Endodermal cell (in vitro differentiated cells): ENCODE results near the gene FARP1. TPM values are rescaled to one million over a fixed set of nuclear protein-coding genes. Genes with fewer than 3 reads are reported as not detected.

Experiments used
- DNase-seq: peaks from one replicate; pipeline ENCODE4 v3.0.0-alpha.2; 2017
- H3K27ac ChIP-seq: 2 replicates; pipeline ENCODE4 v1.5.1; 2013; ENCODE audit warnings: mild to moderate bottlenecking, low read depth, low read length, moderate library complexity
- H3K27me3 ChIP-seq: 2 replicates; pipeline ENCODE4 v1.6.1; 2013; ENCODE audit warnings: mild to moderate bottlenecking, low read length, moderate library complexity; ENCODE audit not compliant: insufficient read depth, control insufficient read depth, poor library complexity, severe bottlenecking
- H3K36me3 ChIP-seq: 2 replicates; pipeline ENCODE4 v1.7.0; 2013; ENCODE audit warnings: mild to moderate bottlenecking, low read length, moderate library complexity; ENCODE audit not compliant: control insufficient read depth, insufficient read depth
- H3K4me1 ChIP-seq: one replicate; pipeline ENCODE4 v1.7.0; 2013; ENCODE audit warnings: low read length; ENCODE audit not compliant: control insufficient read depth, insufficient read depth
- H3K4me3 ChIP-seq: 2 replicates; pipeline ENCODE4 v1.5.1; 2013; ENCODE audit warnings: mild to moderate bottlenecking, low read length, moderate library complexity
- H3K9ac ChIP-seq: 2 replicates; pipeline ENCODE4 v1.6.1; 2013; ENCODE audit warnings: mild to moderate bottlenecking, low read length, moderate library complexity; ENCODE audit not compliant: poor library complexity, severe bottlenecking; ENCODE audit errors: extremely low read depth
- H3K9me3 ChIP-seq: 2 replicates; pipeline ENCODE4 v1.6.1; 2013; ENCODE audit warnings: mild to moderate bottlenecking, low read length, moderate library complexity; ENCODE audit not compliant: control insufficient read depth
- H3K27ac Mint-ChIP-seq: 2 replicates; pipeline ENCODE4 v1.8.0; 2020; ENCODE audit warnings: mixed read lengths
- H3K27me3 Mint-ChIP-seq: 2 replicates; pipeline ENCODE4 v1.8.0; 2021; ENCODE audit warnings: mild to moderate bottlenecking, mixed read lengths; ENCODE audit not compliant: insufficient read depth
- H3K36me3 Mint-ChIP-seq: 2 replicates; pipeline ENCODE4 v1.8.0; 2020; ENCODE audit warnings: low read depth, mixed read lengths
- H3K4me1 Mint-ChIP-seq: 2 replicates; pipeline ENCODE4 v1.8.0; 2020; ENCODE audit warnings: mixed read lengths
- H3K4me3 Mint-ChIP-seq: 2 replicates; pipeline ENCODE4 v1.8.0; 2020; ENCODE audit warnings: mild to moderate bottlenecking, moderate library complexity, mixed read lengths
- H3K9me3 Mint-ChIP-seq: 2 replicates; pipeline ENCODE4 v1.8.0; 2020; ENCODE audit warnings: mild to moderate bottlenecking, mixed read lengths
- whole genome bisulfite sequencing, 2 experiments: methylation state at CpG; one replicate each; pipeline versions ENCODE4 v1.1.5 to v1.1.7; 2013; ENCODE audit warnings: missing lambda C conversion rate in 2 of 2, mixed read lengths in 1 of 2; ENCODE audit not compliant: insufficient coverage in 1 of 2, insufficient read length in 1 of 2; 5-methylcytosine and 5-hydroxymethylcytosine counted together
- total RNA-seq, 2 donors: library from RNA; stranded (reverse); fragmentation: NEBNext Ultra II Directional in 1 of 2; extraction: Animal tissue kit (Norgen Biotek cat#: 25700) in 1 of 2; gene quantifications; 2 replicates in 1 of 2; 3 replicates in 1 of 2; pipeline ENCODE4 v1.2.1, GENCODE V29; 2021
- TF ChIP-seq, protein P1 (sequence below): fragments of 200-600 bp; sonication (generic); conservative IDR thresholded peaks from 2 replicates; pipeline ENCODE4 v1.5.0; 2021; ENCODE audit warnings: antibody characterized with exemption, mild to moderate bottlenecking

FARP1 gene
- total RNA-seq, 2 donors from 2014 or later, result 237 to 319 TPM

DNA sequence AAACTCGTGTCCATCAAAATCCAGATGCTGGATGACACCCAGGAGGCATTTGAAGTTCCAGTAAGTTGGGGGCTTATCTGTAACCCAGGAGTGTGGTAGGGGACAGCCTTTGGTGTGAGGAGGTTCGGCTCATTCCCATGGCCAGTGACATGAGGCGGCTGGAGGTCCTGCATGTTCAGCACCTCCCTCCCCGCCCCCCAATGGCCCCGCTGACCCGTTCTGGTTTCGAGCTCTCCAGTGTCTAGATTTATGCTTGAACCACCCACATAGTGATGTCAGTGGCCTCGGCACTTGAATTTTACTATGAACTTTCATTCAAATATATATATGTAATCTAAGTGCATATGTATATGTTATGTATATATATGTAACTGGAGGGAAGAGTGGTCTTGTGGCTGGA lies 70.5 kb downstream of the FARP1 start:
- no peak for DNase-seq
- Mint-ChIP-seq H3K4me1 (peaks cover 15% of the 10 kb centered on the region), H3K36me3 (peaks cover 76% of the 10 kb centered on the region), H3K9me3 (peaks cover 25% of the 10 kb centered on the region), H3K27ac (no peak overlapping the region), H3K4me3 (no peak overlapping the region), H3K27me3 (no peaks in the 10 kb centered on the region)
- H3K9me3 ChIP-seq, result peaks cover 16% of the 10 kb centered on the region
- no peaks in the 10 kb centered on the region for H3K4me1 ChIP-seq
- peaks cover 83% of the 10 kb centered on the region for H3K36me3 ChIP-seq
- no peak overlapping the region for H3K4me3 ChIP-seq
- TF ChIP-seq, protein P1, sequence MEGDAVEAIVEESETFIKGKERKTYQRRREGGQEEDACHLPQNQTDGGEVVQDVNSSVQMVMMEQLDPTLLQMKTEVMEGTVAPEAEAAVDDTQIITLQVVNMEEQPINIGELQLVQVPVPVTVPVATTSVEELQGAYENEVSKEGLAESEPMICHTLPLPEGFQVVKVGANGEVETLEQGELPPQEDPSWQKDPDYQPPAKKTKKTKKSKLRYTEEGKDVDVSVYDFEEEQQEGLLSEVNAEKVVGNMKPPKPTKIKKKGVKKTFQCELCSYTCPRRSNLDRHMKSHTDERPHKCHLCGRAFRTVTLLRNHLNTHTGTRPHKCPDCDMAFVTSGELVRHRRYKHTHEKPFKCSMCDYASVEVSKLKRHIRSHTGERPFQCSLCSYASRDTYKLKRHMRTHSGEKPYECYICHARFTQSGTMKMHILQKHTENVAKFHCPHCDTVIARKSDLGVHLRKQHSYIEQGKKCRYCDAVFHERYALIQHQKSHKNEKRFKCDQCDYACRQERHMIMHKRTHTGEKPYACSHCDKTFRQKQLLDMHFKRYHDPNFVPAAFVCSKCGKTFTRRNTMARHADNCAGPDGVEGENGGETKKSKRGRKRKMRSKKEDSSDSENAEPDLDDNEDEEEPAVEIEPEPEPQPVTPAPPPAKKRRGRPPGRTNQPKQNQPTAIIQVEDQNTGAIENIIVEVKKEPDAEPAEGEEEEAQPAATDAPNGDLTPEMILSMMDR, result no peak
- no peak overlapping the region for H3K9ac ChIP-seq
- WGBS, 2 experiments, result 91 to 95% methylated on average over 7 of the region's 8 CpGs
- H3K27me3 ChIP-seq, result no peaks in the 10 kb centered on the region
- H3K27ac ChIP-seq, result no peak overlapping the region

DNA sequence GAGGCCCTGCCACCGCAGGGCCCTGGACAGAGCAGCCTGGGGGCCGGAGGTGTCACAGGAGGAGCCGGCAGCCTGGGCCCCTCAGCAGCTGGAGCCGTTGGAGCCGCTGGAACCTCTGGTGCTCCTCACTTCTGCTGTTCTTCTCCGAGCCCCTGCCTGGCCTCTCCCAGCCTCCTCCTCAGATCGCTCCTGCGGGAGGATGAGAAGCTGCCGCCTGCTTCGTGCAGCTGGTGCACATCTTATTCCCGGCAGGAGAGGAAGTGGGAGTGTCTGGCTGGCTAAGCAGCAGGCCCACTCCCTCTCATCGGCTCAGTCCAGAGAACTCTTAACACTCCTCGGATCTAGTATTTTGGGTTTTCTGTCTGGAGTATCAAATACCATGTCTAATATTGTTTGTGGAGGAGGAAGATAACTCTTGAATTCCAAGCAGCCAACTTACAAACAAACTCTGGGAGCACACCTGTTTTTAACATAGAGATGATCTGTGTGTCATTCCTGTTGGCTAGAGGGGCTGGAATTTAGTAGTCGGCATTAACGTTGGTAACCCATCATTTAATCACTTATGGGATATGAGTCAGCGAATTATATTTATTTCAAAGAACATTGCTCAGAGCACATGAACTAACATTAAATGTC lies 71.2 kb downstream of the FARP1 start:
- Histone ChIP-seq H3K9ac (no peak overlapping the region), H3K4me3 (no peak overlapping the region), H3K4me1 (no peaks in the 10 kb centered on the region), H3K9me3 (peaks cover 11% of the 10 kb centered on the region), H3K36me3 (peaks cover 86% of the 10 kb centered on the region), H3K27ac (no peak overlapping the region), H3K27me3 (no peaks in the 10 kb centered on the region)
- H3K27me3 Mint-ChIP-seq, result no peaks in the 10 kb centered on the region
- TF ChIP-seq, protein P1, result no peak
- H3K4me3 Mint-ChIP-seq, result no peak overlapping the region
- peaks cover 18% of the 10 kb centered on the region for H3K9me3 Mint-ChIP-seq
- no peak for DNase-seq
- H3K4me1 Mint-ChIP-seq, result peaks cover 15% of the 10 kb centered on the region
- no peak overlapping the region for H3K27ac Mint-ChIP-seq
- 87 to 92% methylated on average over 10 to 16 of the region's 16 CpGs for WGBS, 2 experiments
- H3K36me3 Mint-ChIP-seq, result peaks cover 71% of the 10 kb centered on the region

DNA sequence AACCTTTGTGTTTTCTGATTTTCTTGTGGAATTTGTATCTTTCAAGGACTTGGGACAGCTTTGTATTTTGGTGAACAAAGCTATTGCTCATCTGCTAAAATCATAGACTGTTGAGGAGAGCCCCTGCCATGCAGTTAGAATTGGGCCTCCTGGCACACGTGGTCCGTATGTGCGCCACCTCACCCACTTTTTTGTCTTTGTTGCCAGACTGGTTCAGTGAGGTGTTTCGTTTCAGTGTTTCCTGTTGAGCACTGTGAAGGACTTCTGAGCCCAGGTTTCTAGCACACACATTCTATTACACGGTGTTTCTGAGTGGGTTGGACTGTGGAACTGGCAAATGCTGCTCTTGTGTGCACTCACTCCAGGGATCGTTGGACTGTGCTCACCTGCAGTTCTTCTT lies 71.8 kb downstream of the FARP1 start:
- TF ChIP-seq, protein P1, result no peak
- 96 to 98% methylated on average over 5 to 6 of the region's 6 CpGs for WGBS, 2 experiments
- H3K4me1 ChIP-seq, result no peaks in the 10 kb centered on the region
- Mint-ChIP-seq H3K36me3 (peaks cover 71% of the 10 kb centered on the region), H3K27me3 (no peaks in the 10 kb centered on the region), H3K27ac (no peak overlapping the region), H3K4me3 (no peak overlapping the region), H3K4me1 (peaks cover 16% of the 10 kb centered on the region), H3K9me3 (peaks cover 16% of the 10 kb centered on the region)
- peaks cover 88% of the 10 kb centered on the region for H3K36me3 ChIP-seq
- H3K9me3 ChIP-seq, result peaks cover 11% of the 10 kb centered on the region
- H3K27ac ChIP-seq, result no peak overlapping the region
- DNase-seq, result no peak
- no peak overlapping the region for H3K9ac ChIP-seq
- no peaks in the 10 kb centered on the region for H3K27me3 ChIP-seq
- no peak overlapping the region for H3K4me3 ChIP-seq
